Heart left ventricle (tissue), 16 donors: ENCODE results near the gene GABARAP. TPM values are rescaled to one million over a fixed set of nuclear protein-coding genes. Genes with fewer than 3 reads are reported as not detected.
A peak's percentile ranks its signal among the peaks of the same experiment; 100 is the strongest.

Experiments
- ATAC-seq, 4 donors: fragments of 200-7000 bp; cut with Tn5 transposase; one replicate each; pipeline ENCODE4 v1.9.1; 2020 to 2022; ENCODE audit warnings: moderate library complexity in 4 of 4, mild to moderate bottlenecking in 3 of 4, moderate number of reproducible peaks in 1 of 4
- DNase-seq, 5 donors: peaks; one replicate each; pipeline ENCODE4 v3.0.0-alpha.2; 2020
- H3K27ac ChIP-seq, 12 donors: fragments of 200-600 bp; sonication (generic) in 4 of 12; one replicate each; pipeline versions ENCODE4 v1.5.0 to v1.8.0; 2016 to 2022; ENCODE audit warnings: mild to moderate bottlenecking in 2 of 12
- H3K27me3 ChIP-seq, 9 donors: fragments of 200-600 bp; sonication (generic) in 2 of 9; one replicate each; pipeline versions ENCODE4 v1.5.1 to v1.8.0; 2016 to 2022; ENCODE audit warnings: mild to moderate bottlenecking in 3 of 9
- H3K36me3 ChIP-seq, 9 donors: fragments of 200-600 bp; sonication (generic) in 2 of 9; one replicate each; pipeline versions ENCODE4 v1.5.0 to v1.8.0; 2018 to 2022; ENCODE audit warnings: mild to moderate bottlenecking in 2 of 9
- H3K4me1 ChIP-seq, 12 donors: fragments of 200-600 bp; sonication (generic) in 4 of 12; one replicate each; pipeline versions ENCODE4 v1.5.0 to v1.8.0; 2016 to 2022; ENCODE audit warnings: mild to moderate bottlenecking in 3 of 12
- H3K4me3 ChIP-seq, 12 donors: fragments of 200-600 bp; sonication (generic) in 4 of 12; one replicate each; pipeline versions ENCODE4 v1.5.0 to v1.8.0; 2017 to 2022; ENCODE audit warnings: mild to moderate bottlenecking in 9 of 12, moderate library complexity in 4 of 12
- H3K9me3 ChIP-seq, 12 donors: fragments of 200-600 bp; sonication (generic) in 4 of 12; one replicate each; pipeline versions ENCODE4 v1.5.0 to v1.8.0; 2016 to 2022; ENCODE audit warnings: mild to moderate bottlenecking in 1 of 12
- CTCF ChIP-seq, 12 donors: fragments of 200-600 bp; sonication (generic) in 4 of 12; IDR thresholded peaks; one replicate each; pipeline versions ENCODE4 v1.5.0 to v1.8.0; 2018 to 2022; ENCODE audit warnings: antibody characterized with exemption in 12 of 12, mild to moderate bottlenecking in 5 of 12
- POLR2A ChIP-seq, 2 donors: fragments of 450-650 bp; IDR thresholded peaks; one replicate each; pipeline ENCODE4 v1.6.1; 2017; ENCODE audit warnings: antibody characterized with exemption in 2 of 2, mild to moderate bottlenecking in 2 of 2, moderate library complexity in 2 of 2
- WGBS, 4 donors: extraction: QIAGEN DNeasy Blood & Tissue Kit in 2 of 4; methylation state at CpG; one replicate each; pipeline versions ENCODE4 v1.1.5 to v1.1.7; 2013 to 2018; 5-methylcytosine and 5-hydroxymethylcytosine counted together
- intact Hi-C, 10 donors: fragments of 100-400 bp; cut with DNase I; formaldehyde crosslinking; loops; one replicate each; pipeline versions ENCODE4 v1.11.1 to v1.14.2; 2022
- polyA plus RNA-seq, 2 donors: library from polyadenylated mRNA; stranded (reverse); fragments of 200-250 nt; gene quantifications; one replicate each; pipeline ENCODE4 v1.2.3, GENCODE V29; 2013
- total RNA-seq, 9 donors: library from RNA; depleted of rRNA in 2 of 9; stranded (reverse); fragments of >200 nt in 2 of 9; fragmentation: NEBNext Ultra II Directional in 3 of 9; extraction: Animal tissue kit (Norgen Biotek cat#: 25700) in 3 of 9; gene quantifications; one replicate each; pipeline versions ENCODE4 v1.1.0 to v1.2.4, GENCODE V29; 2016 to 2023
- donor health status: ischemic (EF 13 %, LVEDD 7.1; RV severe dilation, severe dysfunction).
- donor health status: healthy with polysubstance abuse.
- donor health status: DM: no; HTN: yes; CAD: no.
- donor health status: DM: no; HTN: no; CAD: no.
- donor health status: ischemic (EF 25% LVEDD 6.9; RV normal size, moderate dysfunction).
- donor health status: ischemic (EF 25% LVEDD 5.7; RV mildly dilated, moderate dysfunction).
- donor health status: healthy.
- donor health status: DM: yes; HTN: yes; CAD: no.
- donor health status: ischemic (EF 35%, LVEDD 5.7; RV mildly dilated, moderate dysfunction).
- donor health status: nonischemic (EF 11% LVEDD 7.7; RV severe dilation, severe dysfunction).
- donor health status: DM: yes; HTN: yes; CAD: no.
- donor health status: PGD.
- donor health status: ischemic (EF 29% LVEDD 5.4; RV normal size, mild dysfunction).
- donor health status: nonischemic (EF 23%, LVEDD 6.1; RV moderate dilation, normal function).

Gene GABARAP
- total and polyA plus RNA-seq, 11 donors: 293 to 674 (median 493) TPM

GRCh38 chr17:7214300-7215135, 27.7 kb downstream of the GABARAP start:
- peaks cover 0 to 67% (median 45%) of the 10 kb centered on the region in 12 donors for H3K4me1 ChIP-seq
- WGBS, 4 donors: 0 to 1% (median 0%) methylated on average over 40 to 45 of the region's 45 CpGs
- no peaks in the 10 kb centered on the region for H3K9me3 ChIP-seq
- DNase-seq (peak; percentile 98 to 100 (median 99)), ATAC-seq (peak; percentile 89 to 92 (median 90))
- intact Hi-C loops: loop anchor here in 2 of 10 donors (5.0 kb wide), 2 partner anchors 33 to 93 kb away; partner anchors contain the start of gene EIF5A (in 1 of the 2)
- no peaks in the 10 kb centered on the region for H3K27me3 ChIP-seq
- TF ChIP-seq POLR2A (IDR thresholded peaks at IDR 0.05) (no peak), CTCF (IDR thresholded peaks at IDR 0.05) (peak; percentile 24 to 72 (median 48))
- peak overlapping the region; percentile 19 to 77 (median 64) for H3K4me3 ChIP-seq
- H3K27ac ChIP-seq: peak overlapping the region in 11 of 12 donors; percentile 44 to 99 (median 70)
- H3K36me3 ChIP-seq: no peaks in the 10 kb centered on the region

- intact Hi-C loops: loop anchor here in 1 of 10 donors (5.0 kb wide), 1 partner anchor 33 kb away; no protein-coding TSS in a partner anchor
- peaks cover 0 to 61% (median 38%) of the 10 kb centered on the region in 12 donors for H3K4me1 ChIP-seq
- no peaks in the 10 kb centered on the region for H3K36me3 ChIP-seq
- H3K27me3 ChIP-seq: no peaks in the 10 kb centered on the region
- ATAC-seq: peak in 1 of 4 donors; percentile 0
- peak in 3 of 5 donors; percentile 60 to 77 (median 75) for DNase-seq
- H3K4me3 ChIP-seq: peak overlapping the region in 11 of 12 donors; percentile 40 to 77 (median 64)
- 2 to 6% (median 3%) methylated on average over 15 of the region's 15 CpGs for WGBS, 4 donors
- H3K27ac ChIP-seq: peak overlapping the region in 8 of 12 donors; percentile 17 to 99 (median 70)
- TF ChIP-seq POLR2A (IDR thresholded peaks at IDR 0.05): no peak
- TF ChIP-seq CTCF (IDR thresholded peaks at IDR 0.05): peak in 8 of 12 donors; percentile 7 to 48 (median 40)
- H3K9me3 ChIP-seq: no peaks in the 10 kb centered on the region
Observed at GRCh38 chr17:7213895-7214299, 28.4 kb downstream of the GABARAP start.

DNA sequence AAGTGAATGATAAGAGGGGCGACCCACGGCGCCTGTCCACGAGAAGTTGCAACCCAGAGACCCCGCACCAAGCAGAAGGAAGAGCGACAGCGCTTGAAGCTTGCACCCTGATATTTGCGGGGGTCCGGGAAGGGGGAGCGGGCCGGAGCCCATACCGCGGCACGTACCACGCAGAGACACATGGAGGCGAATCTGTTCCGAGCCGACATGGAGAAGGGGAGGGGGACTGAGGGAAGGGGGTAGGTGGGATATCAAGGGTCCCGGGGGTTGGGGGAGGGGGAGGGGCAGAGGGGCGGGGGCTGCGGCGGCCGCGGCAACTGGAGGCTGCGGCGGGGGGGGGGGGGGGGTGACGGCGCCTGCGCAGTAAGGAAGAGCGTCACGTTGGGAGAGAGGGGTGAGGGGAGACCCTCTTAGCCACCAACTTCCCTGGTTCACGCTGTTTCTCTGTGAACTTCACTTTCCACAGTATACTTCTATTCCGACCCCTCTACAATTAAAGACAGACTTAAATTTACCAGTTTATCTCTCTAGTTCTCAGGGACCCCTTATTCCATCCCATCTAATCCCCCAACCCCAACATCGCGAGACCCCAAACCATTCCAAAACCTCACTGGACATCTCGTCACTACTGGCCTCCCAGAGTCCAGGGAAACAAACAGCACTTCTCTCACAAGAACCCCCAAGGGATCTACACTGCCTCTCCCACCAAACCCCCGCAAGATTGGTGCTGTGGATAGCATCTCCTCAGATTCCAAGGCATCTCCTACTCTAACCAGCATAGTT, 30.6 kb downstream of the GABARAP start:
- TF ChIP-seq POLR2A (IDR thresholded peaks at IDR 0.05) (no peak), CTCF (IDR thresholded peaks at IDR 0.05) (no peak)
- Histone ChIP-seq H3K4me1 (peaks cover 0 to 40% (median 25%) of the 10 kb centered on the region in 12 donors), H3K27me3 (no peaks in the 10 kb centered on the region), H3K36me3 (no peaks in the 10 kb centered on the region), H3K4me3 (peak overlapping the region in 5 of 12 donors; percentile 3 to 38 (median 22)), H3K9me3 (no peaks in the 10 kb centered on the region), H3K27ac (no peak overlapping the region)
- DNase-seq (no peak), ATAC-seq (no peak)
- 39 to 42% (median 41%) methylated on average over 30 to 36 of the region's 37 CpGs for WGBS, 4 donors
- intact Hi-C loops: loop anchor here in 1 of 10 donors (5.0 kb wide), 1 partner anchor 36 kb away; no protein-coding TSS in a partner anchor
